NB4 (cell line): ENCODE data around the gene CENPX.

ENCODE experiments used
- DNase-seq: peaks from one replicate; pipeline ENCODE4 v3.0.0; 2010; ENCODE audit warnings: low read depth
- H3K4me3 ChIP-seq: one replicate; pipeline ENCODE4 v1.5.1; 2011; ENCODE audit warnings: mild to moderate bottlenecking, low read depth, low read length, moderate library complexity
- CTCF ChIP-seq: IDR thresholded peaks from one replicate; pipeline ENCODE4 v1.5.1; 2012; ENCODE audit warnings: low read depth, low read length
- MAX ChIP-seq: IDR thresholded peaks from 2 replicates; pipeline ENCODE4 v1.6.1; 2011; ENCODE audit warnings: low read depth, low read length
- MYC ChIP-seq: IDR thresholded peaks from 2 replicates; pipeline ENCODE4 v1.6.1; 2011; ENCODE audit warnings: low read depth, low read length
- POLR2A ChIP-seq: IDR thresholded peaks from 2 replicates; pipeline ENCODE4 v1.6.1; 2011; ENCODE audit warnings: mild to moderate bottlenecking; ENCODE audit not compliant: insufficient read length; ENCODE audit errors: extremely low read depth

The CENPX gene

GRCh38 chr17:81991684-81992305 is 30.9 kb downstream of the CENPX start:
- no peak for DNase-seq
- H3K4me3 ChIP-seq: no peak overlapping the region
- TF ChIP-seq MYC (no peak), POLR2A (no peak), MAX (no peak), CTCF (no peak)

- no peak overlapping the region for H3K4me3 ChIP-seq
- TF ChIP-seq CTCF: no peak
- TF ChIP-seq MAX: no peak
- no peak for TF ChIP-seq POLR2A
- TF ChIP-seq MYC: no peak
- no peak for DNase-seq
These were observed 31.6 kb downstream of the CENPX start for GRCh38 chr17:81990836-81991683.

- no peak for TF ChIP-seq MAX
- TF ChIP-seq CTCF: no peak
- TF ChIP-seq MYC: no peak
- no peak for TF ChIP-seq POLR2A
- DNase-seq: no peak
These were observed 35.4 kb downstream of the CENPX start for GRCh38 chr17:81987161-81987770.

GRCh38 chr17:81986606-81987005 is 36.1 kb downstream of the CENPX start:
- no peak overlapping the region for H3K4me3 ChIP-seq
- DNase-seq: no peak
- no peak for TF ChIP-seq CTCF
- TF ChIP-seq POLR2A: no peak
- no peak for TF ChIP-seq MYC
- TF ChIP-seq MAX: no peak

More at GRCh38 chr17:81987161-81987770, 35.4 kb downstream of the CENPX start:
- no peak overlapping the region for H3K4me3 ChIP-seq

GRCh38 chr17:81984773-81985410 is 37.8 kb downstream of the CENPX start:
- no peak overlapping the region for H3K4me3 ChIP-seq
- no peak for TF ChIP-seq CTCF
- TF ChIP-seq MYC: no peak
- no peak for TF ChIP-seq MAX
- no peak for TF ChIP-seq POLR2A
- no peak for DNase-seq
